GM18511 (cell line): ENCODE data around the gene MATN4.
A peak's percentile ranks its signal among the peaks of the same experiment; 100 is the strongest.

Experiments
- ATAC-seq: cut with Tn5 transposase; IDR thresholded peaks from one replicate; pipeline ENCODE4 v1.9.1; 2021; ENCODE audit warnings: mild to moderate bottlenecking, moderate library complexity; ENCODE audit not compliant: unreplicated experiment

MATN4 gene

GRCh38 chr20:45341579-45341938, 33.5 kb upstream of the MATN4 start:
- no peak for ATAC-seq

GRCh38 chr20:45340951-45341350, 32.9 kb upstream of the MATN4 start:
- ATAC-seq: no peak

GRCh38 chr20:45340236-45340847, 32.2 kb upstream of the MATN4 start:
- no peak for ATAC-seq

- no peak for ATAC-seq
Observed at GRCh38 chr20:45339799-45340198, 31.7 kb upstream of the MATN4 start.

- no peak for ATAC-seq
Observed at GRCh38 chr20:45339084-45339483, 31.0 kb upstream of the MATN4 start.

- ATAC-seq: no peak
Observed at GRCh38 chr20:45338121-45339030, 30.3 kb upstream of the MATN4 start.

GRCh38 chr20:45337367-45338120, 29.4 kb upstream of the MATN4 start:
- ATAC-seq: no peak

- no peak for ATAC-seq
Observed at GRCh38 chr20:45336530-45337366, 28.6 kb upstream of the MATN4 start.

- ATAC-seq: no peak
Observed at GRCh38 chr20:45330476-45330875, 22.4 kb upstream of the MATN4 start.

GRCh38 chr20:45329497-45330319, 21.6 kb upstream of the MATN4 start:
- no peak for ATAC-seq

- ATAC-seq: no peak
Observed at GRCh38 chr20:45328451-45328850, 20.4 kb upstream of the MATN4 start.

- ATAC-seq: no peak
Observed at GRCh38 chr20:45325371-45325770, 17.3 kb upstream of the MATN4 start.

- no peak for ATAC-seq
Observed at GRCh38 chr20:45323731-45324130, 15.6 kb upstream of the MATN4 start.

- no peak for ATAC-seq
Observed at GRCh38 chr20:45322952-45323383, 14.9 kb upstream of the MATN4 start.

- ATAC-seq: peak; percentile 90
Observed at GRCh38 chr20:45320948-45321595, 13.0 kb upstream of the MATN4 start.

- ATAC-seq: no peak
Observed at GRCh38 chr20:45318948-45319347, 10.8 kb upstream of the MATN4 start.

- ATAC-seq: no peak
Observed at GRCh38 chr20:45318386-45318939, 10.4 kb upstream of the MATN4 start.

- ATAC-seq: no peak
Observed at GRCh38 chr20:45317826-45318225, 9.7 kb upstream of the MATN4 start.
